GM08714 (cell line): ENCODE results near the gene LMAN1L.
A peak's percentile ranks its signal among the peaks of the same experiment; 100 is the strongest.

Experiments used
- H3K4me3 ChIP-seq: fragments of 200-500 bp; sonication (Bioruptor generic); 2 replicates; pipeline ENCODE4 v1.5.1; 2014; ENCODE audit warnings: mild to moderate bottlenecking, low read length, inconsistent platforms
- ZNF274 ChIP-seq: IDR thresholded peaks from 2 replicates; pipeline ENCODE4 v1.6.1; 2012; ENCODE audit warnings: mild to moderate bottlenecking, low read depth, low read length

The LMAN1L gene

DNA sequence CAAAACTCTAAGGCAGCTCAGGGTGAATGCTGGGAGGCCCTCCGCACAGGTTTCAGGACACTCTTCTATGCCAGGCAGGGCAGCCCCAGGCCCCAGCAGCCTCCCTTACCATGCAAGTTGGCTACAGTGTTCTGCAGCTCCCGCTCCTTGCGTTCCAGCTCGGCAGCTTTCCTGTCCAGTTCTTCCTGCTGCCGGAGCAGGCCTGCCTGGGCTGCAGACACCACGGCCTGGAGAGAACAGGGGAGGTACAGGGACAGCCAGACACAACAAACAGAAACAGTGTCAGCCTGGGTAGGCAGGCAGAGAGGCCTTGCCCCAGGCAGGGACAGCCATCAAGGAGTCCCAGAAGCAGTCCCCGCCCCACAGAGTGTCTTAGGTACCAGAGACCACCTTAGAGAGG lies 39.3 kb downstream of the LMAN1L start:
- no peak overlapping the region for H3K4me3 ChIP-seq
- TF ChIP-seq ZNF274, result no peak

DNA sequence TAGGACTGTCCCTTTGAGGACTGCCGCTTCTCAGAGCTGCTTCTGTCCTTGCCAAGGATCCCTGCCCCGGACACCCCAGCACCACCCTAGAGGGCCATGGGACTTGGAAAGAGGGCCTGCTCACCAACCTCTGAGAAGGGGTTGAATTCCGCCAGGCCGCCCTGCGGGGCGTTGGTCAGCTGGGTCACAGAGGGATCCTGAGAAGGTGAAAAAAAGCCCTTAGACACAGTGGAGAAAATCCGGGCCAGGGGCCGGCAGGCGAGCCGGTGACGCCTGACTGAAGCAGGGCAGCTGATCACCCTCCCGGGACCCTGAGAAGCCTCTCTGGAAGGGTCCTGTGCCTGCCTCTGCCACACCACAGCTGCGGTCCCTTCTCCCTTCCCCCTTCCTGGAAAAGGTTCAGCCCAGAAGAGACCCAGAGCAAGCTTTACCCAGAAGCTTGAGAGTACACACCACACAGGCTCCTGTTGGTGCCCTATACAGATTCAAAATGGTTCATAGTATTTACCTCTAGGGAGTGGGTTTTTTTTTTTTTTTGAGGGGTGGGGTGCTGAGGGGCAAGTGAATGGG lies 41.9 kb downstream of the LMAN1L start:
- H3K4me3 ChIP-seq, result no peak overlapping the region
- no peak for TF ChIP-seq ZNF274

GRCh38 chr15:74855857-74856256 lies 43.2 kb downstream of the LMAN1L start:
- no peak overlapping the region for H3K4me3 ChIP-seq
- no peak for TF ChIP-seq ZNF274

DNA sequence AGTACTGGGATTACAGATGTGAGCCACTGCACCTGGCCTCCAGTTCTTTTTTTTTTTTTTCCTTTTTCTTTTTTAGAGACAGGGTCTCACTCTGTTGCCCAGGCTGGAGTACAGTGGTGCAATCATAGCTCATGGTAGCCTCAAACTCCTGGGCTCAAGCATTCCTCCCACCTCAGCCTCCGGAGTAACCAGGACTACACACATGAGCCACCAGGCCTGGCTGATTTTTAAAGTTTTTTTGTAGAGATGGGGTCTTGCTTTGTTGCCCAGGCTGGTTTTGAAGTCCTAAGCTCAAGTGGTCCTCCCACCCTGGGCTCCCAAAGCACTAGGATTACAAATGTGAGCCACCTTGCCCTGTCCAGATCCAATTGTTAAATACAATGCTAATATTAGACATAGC lies 43.9 kb downstream of the LMAN1L start:
- H3K4me3 ChIP-seq, result peak overlapping the region; percentile 22; the same call in 1 of the 2 replicates
- no peak for TF ChIP-seq ZNF274

- no peak for TF ChIP-seq ZNF274
Observed at GRCh38 chr15:74857082-74857655, 44.5 kb downstream of the LMAN1L start.

DNA sequence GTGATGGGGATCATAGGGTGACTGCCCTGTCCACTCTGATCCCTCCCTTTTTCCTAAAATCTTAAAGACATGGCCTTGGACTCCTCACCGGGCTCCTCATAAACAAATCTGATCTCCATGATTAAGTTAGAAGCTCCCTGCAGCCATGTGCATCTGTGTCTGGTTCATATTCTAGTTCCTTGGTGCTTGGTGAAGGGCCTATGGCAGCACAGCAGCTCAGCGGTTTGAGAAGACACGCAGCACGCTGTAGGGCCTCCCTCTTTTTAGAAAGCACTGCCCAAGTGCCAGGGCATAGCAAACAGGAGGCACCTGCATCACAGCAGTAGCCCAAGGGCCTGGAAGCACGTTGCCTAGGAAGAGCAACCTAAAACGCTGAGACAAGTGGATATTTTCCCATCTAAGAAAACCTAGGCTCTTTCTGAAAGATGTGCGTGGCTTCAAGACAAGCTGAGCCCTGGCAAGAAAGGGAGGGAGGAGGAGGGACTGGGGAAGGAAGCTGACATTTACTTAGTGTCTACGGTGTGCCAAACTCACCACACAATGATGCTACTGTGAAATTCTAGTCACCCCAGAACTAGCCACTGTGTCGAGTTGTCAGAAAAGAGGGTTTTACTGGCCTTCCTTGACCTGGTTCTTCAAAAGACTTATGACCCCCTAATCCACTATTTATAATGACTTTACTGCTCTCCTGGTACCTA lies 45.2 kb downstream of the LMAN1L start:
- TF ChIP-seq ZNF274, result no peak
- H3K4me3 ChIP-seq, result no peak overlapping the region; the same call in 1 of the 2 replicates

More at GRCh38 chr15:74857082-74857655, 44.5 kb downstream of the LMAN1L start:
- peak overlapping the region; percentile 22; the same call in 1 of the 2 replicates for H3K4me3 ChIP-seq

DNA sequence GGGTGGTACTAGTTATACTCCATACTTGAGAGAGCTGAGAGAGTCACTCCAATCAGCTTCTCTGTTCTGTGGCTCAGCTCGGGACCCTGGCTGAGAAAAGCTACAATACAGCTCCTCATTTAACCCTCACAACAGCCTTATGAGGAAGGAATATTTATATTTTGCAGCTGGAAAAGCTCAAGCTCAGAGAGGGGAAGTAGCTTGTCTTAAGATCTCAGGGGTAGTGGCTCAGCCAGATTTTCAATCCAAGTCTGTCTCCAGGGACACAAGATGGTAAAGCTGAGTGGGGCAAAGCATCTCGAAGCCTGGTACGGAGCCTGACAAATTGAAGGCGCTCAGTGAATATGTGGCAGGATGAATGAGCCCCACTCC lies 45.7 kb downstream of the LMAN1L start:
- TF ChIP-seq ZNF274, result no peak

DNA sequence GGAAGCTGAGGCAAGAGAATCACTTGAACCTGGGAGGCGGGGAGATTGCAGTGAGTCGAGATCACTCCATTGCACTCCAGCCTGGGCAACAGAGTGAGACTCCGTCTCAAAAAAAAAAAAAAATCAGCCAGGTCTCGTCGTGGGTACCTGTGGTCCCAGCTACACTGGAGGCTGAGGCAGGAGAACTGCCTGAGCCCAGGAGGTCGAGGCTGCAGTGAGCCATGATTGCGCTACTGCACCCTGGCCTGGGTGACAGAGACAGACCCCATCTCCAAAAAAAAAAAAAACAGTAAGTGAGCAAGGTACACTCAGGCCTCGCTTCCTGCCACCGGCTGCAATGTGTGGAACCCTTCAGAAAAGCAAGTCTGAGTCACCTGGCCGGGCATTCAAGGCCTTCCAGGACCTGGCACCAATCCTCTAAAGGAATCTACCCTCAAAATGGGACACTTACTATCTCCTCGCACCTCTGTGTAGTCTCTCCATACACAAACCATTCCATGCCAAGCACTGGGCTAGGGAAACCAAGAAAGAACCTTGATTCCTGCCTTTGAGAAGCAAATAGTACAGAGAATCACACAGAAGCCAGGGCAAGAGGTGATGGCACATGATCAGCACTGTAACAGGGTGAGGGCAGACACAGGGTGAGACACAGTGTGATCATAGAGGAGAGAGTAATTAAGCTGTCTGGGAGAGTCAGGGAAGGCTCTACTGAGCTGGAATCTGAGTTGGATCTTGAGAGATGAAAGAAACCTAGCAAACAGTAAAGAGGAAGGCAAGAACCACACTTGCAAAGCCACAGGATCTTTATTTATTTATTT lies 50.8 kb downstream of the LMAN1L start:
- no peak for TF ChIP-seq ZNF274
- no peak overlapping the region for H3K4me3 ChIP-seq

More for the DNA sequence above, 45.7 kb downstream of the LMAN1L start:
- no peak overlapping the region for H3K4me3 ChIP-seq

DNA sequence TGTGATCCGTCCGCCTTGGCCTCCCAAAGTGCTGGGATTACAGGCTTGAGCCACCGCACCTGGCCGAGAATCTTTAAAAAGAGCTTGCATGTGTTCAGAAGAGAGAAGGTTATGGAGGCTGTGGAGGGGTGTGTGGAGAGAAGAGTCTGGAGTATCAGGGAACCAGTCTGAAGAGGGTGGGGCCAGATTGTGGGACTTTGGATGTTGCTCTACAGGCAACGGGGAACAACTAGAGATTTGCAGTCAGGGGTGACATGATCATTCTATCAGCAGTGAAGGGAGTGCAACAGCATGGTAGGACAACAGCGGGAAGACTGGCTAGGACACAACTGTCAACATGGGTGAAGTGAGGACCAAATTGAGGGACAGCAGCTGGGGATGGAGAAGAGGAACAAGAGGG lies 51.7 kb downstream of the LMAN1L start:
- TF ChIP-seq ZNF274, result no peak
- no peak overlapping the region for H3K4me3 ChIP-seq

DNA sequence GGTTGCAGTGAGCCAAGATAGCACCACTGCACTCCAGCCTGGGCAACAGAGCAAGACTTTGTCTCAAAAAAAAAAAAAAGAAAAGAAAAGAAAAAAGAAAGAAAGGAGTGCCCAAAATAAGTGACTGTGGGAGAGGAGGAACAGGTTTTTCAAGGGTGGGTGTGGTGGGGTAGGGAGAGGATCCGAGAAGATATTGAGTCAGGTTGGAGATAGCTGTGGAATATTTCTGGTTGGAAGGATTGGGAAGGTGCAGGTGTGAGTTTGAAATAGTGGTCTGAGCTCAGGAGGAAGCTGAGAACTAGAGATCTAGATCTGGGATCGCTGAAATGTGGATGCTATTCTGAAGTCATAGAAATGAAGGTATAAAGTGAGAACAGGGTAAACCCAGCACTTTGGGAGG lies 52.7 kb downstream of the LMAN1L start:
- no peak overlapping the region for H3K4me3 ChIP-seq
- TF ChIP-seq ZNF274, result no peak

- no peak overlapping the region for H3K4me3 ChIP-seq
- TF ChIP-seq ZNF274, result no peak
Observed at GRCh38 chr15:74866090-74866489, 53.5 kb downstream of the LMAN1L start.

DNA sequence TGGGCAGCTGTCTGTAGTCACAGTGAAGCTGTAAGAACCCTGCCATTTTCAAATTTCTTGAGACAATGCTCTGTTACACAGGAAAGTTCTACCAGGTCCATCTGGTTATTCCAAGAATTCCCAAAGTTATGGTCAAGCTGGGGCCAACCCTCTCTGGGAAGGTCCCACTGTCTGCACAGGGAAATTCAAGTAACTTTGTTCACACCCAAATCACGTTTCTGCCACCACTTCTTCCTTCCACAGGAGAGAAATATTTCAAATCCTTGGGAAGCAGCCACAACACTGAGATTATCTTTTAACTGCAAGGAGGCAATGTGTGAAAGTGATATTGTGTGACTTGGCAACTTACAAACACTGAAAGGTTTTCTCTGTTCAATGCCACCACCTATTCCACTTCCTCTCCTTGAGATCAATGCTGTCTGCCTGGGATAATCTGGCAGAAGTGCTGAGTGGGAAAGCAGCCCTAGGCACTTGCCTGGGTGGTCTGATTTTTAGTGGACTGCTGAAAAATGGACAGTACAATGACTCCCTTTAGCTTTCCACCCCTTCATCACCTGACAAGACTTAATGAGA lies 54.9 kb downstream of the LMAN1L start:
- H3K4me3 ChIP-seq, result no peak overlapping the region; the same call in 1 of the 2 replicates
- TF ChIP-seq ZNF274, result no peak

DNA sequence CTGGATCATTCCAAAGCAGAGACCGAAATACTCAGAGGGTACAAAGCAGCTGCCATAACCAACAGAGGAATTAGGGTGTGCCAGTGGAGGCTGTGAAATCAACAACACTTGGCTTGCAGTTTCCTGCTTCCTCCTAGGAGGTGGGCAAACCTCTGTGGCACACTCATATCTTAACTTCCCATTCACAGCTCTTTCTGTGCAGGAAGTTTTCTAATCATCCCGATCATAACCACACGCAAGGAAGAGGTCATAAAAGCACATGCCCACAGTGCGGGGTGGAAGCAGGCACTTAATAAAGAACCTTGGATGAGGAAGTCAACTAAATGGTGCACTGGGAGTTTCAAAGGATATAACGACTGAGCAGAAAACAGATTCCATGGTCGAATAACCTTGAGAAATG lies 55.4 kb downstream of the LMAN1L start:
- no peak for TF ChIP-seq ZNF274
- H3K4me3 ChIP-seq, result no peak overlapping the region; the same call in 1 of the 2 replicates

- peak overlapping the region; percentile 17; the same call in 1 of the 2 replicates for H3K4me3 ChIP-seq
- no peak for TF ChIP-seq ZNF274
Observed at GRCh38 chr15:74869372-74869725, 56.7 kb downstream of the LMAN1L start.
